Stomach (tissue), 4 donors: ENCODE results near the gene KCNQ1.

Experiments
- CTCF ChIP-seq, 7 experiments: fragments of 450-650 bp in 4 of 7; fragments of 200-600 bp in 3 of 7; sonication (generic) in 3 of 7; IDR thresholded peaks; one replicate each; pipeline ENCODE4 v1.5.1; 2016 to 2019; ENCODE audit warnings: antibody characterized with exemption in 7 of 7, control low read depth in 2 of 7, mild to moderate bottlenecking in 1 of 7
- EP300 ChIP-seq: sonication (generic); formaldehyde crosslinking; IDR thresholded peaks from one replicate; pipeline ENCODE4 v1.6.1; 2017; ENCODE audit warnings: antibody characterized with exemption
- POLR2AphosphoS5 ChIP-seq, 3 donors: sonication (generic); formaldehyde crosslinking; IDR thresholded peaks; one replicate each; pipeline ENCODE4 v1.6.1; 2016; ENCODE audit warnings: antibody characterized with exemption in 3 of 3

DNA sequence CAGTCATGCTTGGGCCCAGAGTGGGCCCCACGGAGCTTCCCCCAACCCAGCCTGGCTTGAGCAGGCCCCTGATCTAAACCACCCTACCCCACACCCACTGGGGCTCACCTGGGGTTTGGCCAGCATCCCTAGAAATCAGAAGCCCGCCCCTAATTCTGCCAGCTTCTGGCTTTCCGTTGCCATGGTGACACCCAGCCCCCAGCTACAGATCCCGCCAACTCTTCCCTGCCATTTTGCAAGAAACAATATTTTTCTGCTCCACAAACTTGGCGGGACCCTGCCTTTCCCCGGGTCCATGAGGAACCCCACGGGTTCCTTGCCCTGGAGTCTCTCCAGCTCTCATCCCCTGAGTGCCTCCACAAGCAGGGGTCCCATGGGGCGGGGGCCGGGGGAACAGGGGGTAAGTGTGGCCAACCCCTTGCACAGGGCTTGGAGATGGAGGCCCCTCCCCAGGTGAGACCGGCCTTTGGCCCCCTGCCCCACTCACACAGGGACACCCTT, 350.7 kb downstream of the KCNQ1 start:
- no peak for TF ChIP-seq EP300
- TF ChIP-seq CTCF (IDR thresholded peaks at IDR 0.05): no peak
- TF ChIP-seq POLR2AphosphoS5 (IDR thresholded peaks at IDR 0.05): no peak
